Kidney (tissue), 14 donors: ENCODE measurements around the gene PEX3. TPM values are rescaled to one million over a fixed set of nuclear protein-coding genes. Genes with fewer than 3 reads are reported as not detected.

Experiments used
- DNase-seq, 5 donors: peaks; one replicate each; pipeline ENCODE4 v3.0.0-alpha.2; 2013 to 2020
- FAIRE-seq: peaks from 2 replicates; lab custom pipeline; 2012; peaks lifted over from hg19 to GRCh38; lab: Jason Lieb, UNC
- H3K27ac ChIP-seq, 2 donors: one replicate each; pipeline ENCODE4 v1.7.0; 2013; ENCODE audit warnings: low read depth in 2 of 2, low read length in 2 of 2, inconsistent platforms in 1 of 2
- H3K27me3 ChIP-seq: one replicate; pipeline ENCODE4 v1.7.1; 2013; ENCODE audit warnings: low read length, inconsistent platforms; ENCODE audit not compliant: control insufficient read depth, insufficient read depth
- H3K36me3 ChIP-seq, 3 donors: one replicate each; pipeline versions ENCODE4 v1.7.0 to v1.7.1; 2013; ENCODE audit warnings: low read length in 3 of 3, control low read depth in 1 of 3, inconsistent platforms in 1 of 3; ENCODE audit not compliant: insufficient read depth in 3 of 3, control insufficient read depth in 2 of 3
- H3K4me1 ChIP-seq, 3 donors: one replicate each; pipeline versions ENCODE4 v1.7.0 to v1.7.1; 2013; ENCODE audit warnings: low read length in 3 of 3, inconsistent platforms in 1 of 3, low read depth in 1 of 3; ENCODE audit not compliant: control insufficient read depth in 2 of 3, insufficient read depth in 2 of 3
- H3K4me3 ChIP-seq, 3 donors: one replicate each; pipeline versions ENCODE4 v1.7.0 to v1.8.1; 2013; ENCODE audit warnings: low read length in 3 of 3, control low read depth in 1 of 3, inconsistent platforms in 1 of 3
- H3K9ac ChIP-seq, 3 donors: one replicate each; pipeline versions ENCODE4 v1.7.0 to v1.7.1; 2013; ENCODE audit warnings: low read length in 3 of 3, control low read depth in 1 of 3, inconsistent platforms in 1 of 3
- H3K9me3 ChIP-seq, 3 donors: one replicate each; pipeline versions ENCODE4 v1.7.0 to v1.7.1; 2013; ENCODE audit warnings: low read length in 3 of 3, control low read depth in 1 of 3, inconsistent platforms in 1 of 3; ENCODE audit not compliant: control insufficient read depth in 2 of 3, insufficient read depth in 1 of 3
- CTCF ChIP-seq: IDR thresholded peaks from 3 replicates; pipeline ENCODE4 v1.5.1; 2012; ENCODE audit warnings: mild to moderate bottlenecking, moderate library complexity, borderline replicate concordance; ENCODE audit not compliant: insufficient read depth; ENCODE audit errors: extremely low read depth
- intact Hi-C: fragments of 100-400 bp; cut with DNase I; formaldehyde crosslinking; loops from one replicate; pipeline ENCODE4 v1.11.1; 2022
- polyA plus RNA-seq: library from polyadenylated mRNA; stranded (reverse); fragments of 350-450 nt; fragmentation: Illumina TruSeq; extraction: RNeasy Lipid Tissue Mini Kit (QIAGEN cat#74804); gene quantifications from one replicate; pipeline ENCODE4 v1.2.3, GENCODE V29; 2014; ENCODE audit warnings: low read depth, low replicate concordance; ENCODE audit not compliant: insufficient read depth
- total RNA-seq: library from RNA; stranded (reverse); fragmentation: NEBNext Ultra II Directional; extraction: Animal tissue kit (Norgen Biotek cat#: 25700); gene quantifications from one replicate; pipeline ENCODE4 v1.2.1, GENCODE V29; 2021
- donor health status: control.
- donor health status: control.
- donor health status: control.
- donor health status: control.
- donor health status: control.
- donor health status: DM: yes; HTN: yes; CAD: no.
- donor health status: Normal renal cell carcinoma (clear cell type).

Gene PEX3
- total and polyA plus RNA-seq, 2 donors from 2014 or later, result 28.6 to 31.7 TPM

DNA sequence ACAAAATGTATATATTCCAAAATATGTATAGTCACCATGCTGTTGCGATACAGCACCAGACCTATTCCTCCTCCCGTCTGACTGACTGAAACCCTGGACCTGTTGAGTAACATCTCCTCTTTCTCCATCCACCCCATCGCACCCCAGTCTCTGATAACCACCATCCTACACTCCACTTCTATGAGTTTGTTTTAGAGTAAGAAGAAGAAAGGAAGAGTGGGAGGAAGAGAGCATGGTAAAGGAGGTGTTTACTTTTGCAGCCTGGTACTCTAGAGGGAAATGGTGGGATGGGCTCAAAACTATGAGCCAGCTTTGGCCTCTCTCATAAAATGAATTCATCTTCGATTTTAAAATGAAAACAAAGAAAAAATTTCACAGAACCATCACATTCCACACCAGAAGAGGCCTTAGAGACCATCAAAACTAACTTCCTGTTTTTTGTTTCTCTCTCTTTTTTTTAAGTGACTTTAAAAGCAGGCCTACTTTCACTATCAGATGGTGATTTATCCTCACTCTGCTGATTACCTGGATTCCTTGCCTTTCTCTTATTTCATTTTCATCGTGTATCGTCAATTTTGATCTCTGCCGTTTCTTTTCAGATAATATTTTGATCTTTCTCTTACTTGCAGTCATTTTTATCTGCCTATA, 77.7 kb downstream of the PEX3 start:
- no peaks in the 10 kb centered on the region for H3K4me1 ChIP-seq
- DNase-seq (no peak), FAIRE-seq (no peak)
- H3K4me3 ChIP-seq, result no peak overlapping the region
- no peak overlapping the region for H3K27ac ChIP-seq
- no peaks in the 10 kb centered on the region for H3K9me3 ChIP-seq
- TF ChIP-seq CTCF, result no peak
- H3K27me3 ChIP-seq, result no peaks in the 10 kb centered on the region
- intact Hi-C loops, result no loop called here
- H3K36me3 ChIP-seq, result no peaks in the 10 kb centered on the region
- H3K9ac ChIP-seq, result no peak overlapping the region

- H3K36me3 ChIP-seq, result no peaks in the 10 kb centered on the region
- H3K4me3 ChIP-seq, result no peak overlapping the region
- no peaks in the 10 kb centered on the region for H3K4me1 ChIP-seq
- no peaks in the 10 kb centered on the region for H3K27me3 ChIP-seq
- no peak for TF ChIP-seq CTCF
- H3K9ac ChIP-seq, result no peak overlapping the region
- H3K27ac ChIP-seq, result no peak overlapping the region
- DNase-seq (peak in 1 of 5 donors; percentile 45), FAIRE-seq (no peak)
- H3K9me3 ChIP-seq, result no peaks in the 10 kb centered on the region
- intact Hi-C loops, result no loop called here
These were observed 78.5 kb downstream of the PEX3 start for GRCh38 chr6:143529095-143529494.

DNA sequence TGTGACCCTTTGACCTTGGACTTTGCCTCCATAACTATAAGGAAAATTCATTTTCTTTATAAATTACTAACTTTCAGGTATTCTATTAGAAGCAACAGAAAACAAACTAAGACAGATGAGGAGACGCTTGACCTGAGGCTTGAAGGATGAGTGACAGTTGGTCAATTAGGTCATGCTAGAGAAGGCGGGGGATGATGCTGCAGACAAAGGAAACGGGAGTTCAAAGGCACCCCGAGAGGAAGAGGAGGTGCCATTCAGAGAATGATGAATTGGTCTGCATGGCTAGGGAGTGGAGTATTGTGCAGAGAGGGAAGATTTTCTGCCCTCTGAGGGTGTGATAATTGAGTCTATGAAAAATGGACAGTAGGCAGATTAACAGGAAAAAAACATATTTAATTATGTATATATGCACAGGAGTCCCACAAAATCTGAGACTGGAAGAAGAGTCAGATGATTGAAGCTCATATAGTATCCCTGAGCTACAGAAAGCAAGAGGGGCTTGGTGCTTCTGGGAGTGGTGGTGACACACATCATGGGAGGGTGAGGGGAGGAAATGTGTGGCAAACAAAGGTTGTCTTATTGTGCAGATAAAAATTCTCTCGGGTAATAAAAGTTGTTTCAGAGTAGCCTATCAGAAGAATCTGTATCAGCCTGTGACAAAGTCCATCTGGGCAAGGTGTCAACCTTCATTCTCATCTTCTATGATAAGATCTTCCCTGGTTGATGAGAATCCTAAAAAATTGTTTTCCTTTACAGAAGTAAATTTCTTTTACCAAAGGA, 81.3 kb downstream of the PEX3 start:
- intact Hi-C loops, result no loop called here
- Histone ChIP-seq H3K27ac (no peak overlapping the region), H3K36me3 (no peaks in the 10 kb centered on the region), H3K27me3 (no peaks in the 10 kb centered on the region), H3K4me1 (no peaks in the 10 kb centered on the region), H3K9ac (no peak overlapping the region), H3K4me3 (no peak overlapping the region), H3K9me3 (no peaks in the 10 kb centered on the region)
- no peak for TF ChIP-seq CTCF
- FAIRE-seq (no peak), DNase-seq (no peak)
